HG03558 (cell line): ENCODE data around the gene HECTD1.
"Not testable (repeated sequence)": the region's sequence is repeated elsewhere in the genome, so short reads cannot be mapped to it uniquely, and the experiment has no call there.

Source experiments
- ATAC-seq: cut with Tn5 transposase; IDR thresholded peaks from one replicate; pipeline ENCODE4 v1.9.1; 2021; ENCODE audit warnings: moderate number of reproducible peaks; ENCODE audit not compliant: unreplicated experiment; ENCODE audit errors: extremely low read depth

HECTD1 gene

GRCh38 chr14:31229009-31229408, 21.4 kb upstream of the HECTD1 start:
- ATAC-seq: peak; percentile 57

- ATAC-seq: no peak
Measured at GRCh38 chr14:31228533-31228932, 20.9 kb upstream of the HECTD1 start.

GRCh38 chr14:31224808-31225207, 17.2 kb upstream of the HECTD1 start:
- ATAC-seq: no peak

- no peak for ATAC-seq
Measured at GRCh38 chr14:31223331-31223730, 15.7 kb upstream of the HECTD1 start.

- ATAC-seq: no peak
Measured at GRCh38 chr14:31222834-31223233, 15.2 kb upstream of the HECTD1 start.

GRCh38 chr14:31221266-31221665, 13.7 kb upstream of the HECTD1 start:
- no peak for ATAC-seq

GRCh38 chr14:31219169-31219568, 11.6 kb upstream of the HECTD1 start:
- no peak for ATAC-seq

- ATAC-seq: no peak
Measured at GRCh38 chr14:31216359-31216758, 8.8 kb upstream of the HECTD1 start.

GRCh38 chr14:31212893-31213292, 5.3 kb upstream of the HECTD1 start:
- ATAC-seq: no peak

- ATAC-seq: no peak
Measured at GRCh38 chr14:31209605-31210004, 2.0 kb upstream of the HECTD1 start.

GRCh38 chr14:31208546-31209424, 1.2 kb upstream of the HECTD1 start:
- ATAC-seq: no peak

- ATAC-seq: peak; percentile 10
Measured at GRCh38 chr14:31207287-31207754, 272 bp downstream of the HECTD1 start.

- ATAC-seq: peak; percentile 1
Measured at GRCh38 chr14:31206536-31207286, 882 bp downstream of the HECTD1 start.

- no peak for ATAC-seq
Measured at GRCh38 chr14:31205681-31206535, 1.7 kb downstream of the HECTD1 start.

- no peak for ATAC-seq
Measured at GRCh38 chr14:31204593-31205534, 2.7 kb downstream of the HECTD1 start.

GRCh38 chr14:31203899-31204592, 3.5 kb downstream of the HECTD1 start:
- ATAC-seq: not testable (repeated sequence)

GRCh38 chr14:31203414-31203742, 4.2 kb downstream of the HECTD1 start:
- no peak for ATAC-seq

GRCh38 chr14:31201111-31201510, 6.5 kb downstream of the HECTD1 start:
- ATAC-seq: no peak

GRCh38 chr14:31200702-31200990, 6.9 kb downstream of the HECTD1 start:
- no peak for ATAC-seq
